ENCODE data around the gene KCNV2.

Gene KCNV2

DNA sequence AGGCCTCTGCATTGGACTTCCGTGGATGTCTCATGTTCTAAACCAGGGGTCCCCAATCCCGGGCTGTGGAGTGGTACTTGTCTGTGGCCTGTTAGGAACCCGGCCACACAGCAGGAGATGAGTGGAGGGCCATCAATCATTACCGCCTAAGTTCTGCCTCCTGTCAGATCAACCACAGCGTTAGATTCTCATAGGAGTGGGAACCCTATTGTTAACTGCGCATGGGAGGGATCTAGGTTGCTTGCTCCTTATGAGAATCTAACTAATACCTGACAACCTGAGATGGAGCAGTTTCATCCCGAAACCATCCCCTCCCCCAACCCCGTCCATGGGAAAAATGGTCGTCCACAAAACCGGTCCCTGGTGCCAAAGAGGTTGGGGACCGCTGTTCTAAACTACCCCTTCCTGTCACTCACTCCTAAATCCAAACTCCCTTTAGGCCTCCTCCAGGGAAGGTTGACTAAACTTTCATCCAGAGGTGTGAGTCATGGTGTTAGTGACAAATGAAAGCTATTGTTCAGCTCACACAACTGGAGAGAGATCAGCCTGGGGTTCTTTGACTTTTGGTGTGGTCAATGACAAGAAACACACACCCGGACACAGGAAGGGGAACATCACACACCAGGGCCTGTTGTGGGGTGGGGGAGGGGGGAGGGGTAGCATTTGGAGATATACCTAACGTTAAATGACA lies 9.5 kb downstream of the KCNV2 start:
- no peak overlapping the region for H3K4me3 Mint-ChIP-seq
- no peaks in the 10 kb centered on the region for H3K9me3 Mint-ChIP-seq
- no peak overlapping the region for H3K27ac Mint-ChIP-seq
- H3K4me1 Mint-ChIP-seq = peaks cover 3% of the 10 kb centered on the region
- no peaks in the 10 kb centered on the region for H3K36me3 Mint-ChIP-seq
- ATAC-seq (ENCODE audit: low read depth) (no peak), DNase-seq (ENCODE audit: low spot score in 2 of 2) (no peak)
- no peaks in the 10 kb centered on the region for H3K27me3 Mint-ChIP-seq

DNA sequence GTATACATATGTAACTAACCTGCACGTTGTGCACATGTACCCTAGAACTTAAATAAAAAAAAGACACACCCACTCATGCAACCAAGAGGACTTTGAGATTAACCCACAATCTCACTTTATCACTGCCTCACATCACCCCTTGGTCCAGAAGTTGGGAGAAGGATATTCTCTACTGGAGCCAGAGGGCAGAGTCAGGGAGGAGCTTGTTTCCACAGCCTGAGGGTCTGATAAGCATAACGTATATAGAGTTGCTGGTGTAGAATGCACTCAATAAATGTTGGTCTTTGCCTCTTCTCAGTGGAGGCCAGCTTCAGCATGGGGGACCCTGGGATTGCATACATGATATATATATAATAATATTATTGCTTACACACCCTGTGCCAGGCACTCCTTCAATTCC lies 10.1 kb downstream of the KCNV2 start:
- peaks cover 3% of the 10 kb centered on the region for H3K4me1 Mint-ChIP-seq
- H3K36me3 Mint-ChIP-seq = no peaks in the 10 kb centered on the region
- H3K9me3 Mint-ChIP-seq = no peaks in the 10 kb centered on the region
- H3K27ac Mint-ChIP-seq = no peak overlapping the region
- H3K4me3 Mint-ChIP-seq = no peak overlapping the region
- H3K27me3 Mint-ChIP-seq = no peaks in the 10 kb centered on the region
- no peak for DNase-seq (ENCODE audit: low spot score in 2 of 2)
- no peak for ATAC-seq (ENCODE audit: low read depth)

DNA sequence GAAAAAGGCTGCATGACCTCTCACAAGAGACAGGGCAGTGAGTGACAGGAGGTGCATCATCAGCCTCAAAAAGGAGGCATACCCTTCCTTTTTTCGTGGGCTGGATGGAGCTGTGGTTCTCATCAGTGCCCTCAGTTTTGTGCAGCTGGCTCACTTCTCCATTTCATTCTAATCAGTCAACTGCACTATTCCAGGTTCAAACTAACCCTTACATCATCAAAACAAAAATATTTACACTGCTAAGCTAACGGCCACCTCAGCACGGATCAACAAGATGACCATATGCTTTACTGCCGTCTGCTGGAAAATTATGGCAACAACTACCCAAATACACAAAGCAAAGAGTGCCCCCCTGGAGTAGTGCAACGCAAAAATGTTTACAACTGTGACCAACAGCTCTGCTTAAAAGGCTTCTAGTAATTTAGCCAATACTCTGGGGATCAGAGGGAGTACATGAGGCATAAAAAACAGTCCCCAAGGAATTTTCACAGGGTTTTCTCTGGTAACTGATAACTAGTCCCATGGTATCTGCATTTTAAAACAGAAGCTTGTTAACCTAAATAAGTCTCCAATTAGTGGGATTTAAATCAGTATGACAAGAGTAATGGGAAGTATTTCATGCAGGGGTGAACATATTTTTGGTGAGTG lies 10.8 kb downstream of the KCNV2 start:
- Mint-ChIP-seq H3K9me3 (no peaks in the 10 kb centered on the region), H3K36me3 (peaks cover 2% of the 10 kb centered on the region), H3K4me3 (no peak overlapping the region), H3K4me1 (peaks cover 3% of the 10 kb centered on the region), H3K27ac (no peak overlapping the region), H3K27me3 (no peaks in the 10 kb centered on the region)
- ATAC-seq (ENCODE audit: low read depth) = peak; percentile 59
- no peak for DNase-seq (ENCODE audit: low spot score in 2 of 2)

DNA sequence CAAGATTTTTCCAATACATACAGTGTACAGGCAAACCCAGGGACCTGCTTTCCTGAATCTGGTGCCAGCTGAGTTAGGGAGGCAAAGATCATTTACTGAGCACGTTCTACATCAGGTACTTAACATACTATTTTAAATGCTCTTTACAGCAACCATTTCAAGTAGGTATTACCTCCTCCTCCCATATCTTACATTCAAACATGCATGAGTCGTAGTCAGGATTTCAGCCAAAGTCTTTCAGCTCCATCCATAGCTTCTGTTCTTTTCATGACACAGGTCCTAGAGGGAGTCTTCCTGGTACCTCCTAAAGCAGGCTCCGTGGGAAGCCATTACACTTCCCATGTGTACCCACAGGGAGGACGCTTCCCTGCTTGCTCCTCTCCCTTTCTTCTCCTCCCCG lies 11.7 kb downstream of the KCNV2 start:
- peaks cover 3% of the 10 kb centered on the region for H3K36me3 Mint-ChIP-seq
- H3K27me3 Mint-ChIP-seq = no peaks in the 10 kb centered on the region
- no peak overlapping the region for H3K27ac Mint-ChIP-seq
- peaks cover 3% of the 10 kb centered on the region for H3K4me1 Mint-ChIP-seq
- no peak overlapping the region for H3K4me3 Mint-ChIP-seq
- DNase-seq (ENCODE audit: low spot score in 2 of 2) = no peak
- no peak for ATAC-seq (ENCODE audit: low read depth)
- no peaks in the 10 kb centered on the region for H3K9me3 Mint-ChIP-seq

DNA sequence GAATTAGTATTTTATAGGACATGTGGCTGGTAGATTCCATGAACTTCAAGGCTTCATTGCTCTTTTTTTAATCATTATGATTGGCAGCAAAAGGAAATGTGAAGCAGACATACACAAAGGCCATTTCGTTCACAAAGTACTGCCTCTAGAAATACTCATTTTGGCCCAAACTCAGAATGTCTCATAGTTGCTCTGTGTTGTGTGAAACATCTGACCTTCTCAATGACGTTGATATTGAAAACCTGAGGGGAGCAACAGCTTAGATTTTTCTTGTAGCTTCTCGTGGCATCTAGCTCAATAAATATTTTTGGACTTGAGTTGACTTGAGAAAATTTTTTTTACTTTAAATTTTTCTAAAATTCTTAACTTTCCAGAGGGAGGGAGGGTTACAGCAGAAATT lies 12.4 kb downstream of the KCNV2 start:
- H3K9me3 Mint-ChIP-seq = no peaks in the 10 kb centered on the region
- H3K27me3 Mint-ChIP-seq = no peaks in the 10 kb centered on the region
- ATAC-seq (ENCODE audit: low read depth) = no peak
- no peak overlapping the region for H3K4me3 Mint-ChIP-seq
- DNase-seq (ENCODE audit: low spot score in 2 of 2) = no peak
- peaks cover 3% of the 10 kb centered on the region for H3K4me1 Mint-ChIP-seq
- peaks cover 8% of the 10 kb centered on the region for H3K36me3 Mint-ChIP-seq
- no peak overlapping the region for H3K27ac Mint-ChIP-seq

DNA sequence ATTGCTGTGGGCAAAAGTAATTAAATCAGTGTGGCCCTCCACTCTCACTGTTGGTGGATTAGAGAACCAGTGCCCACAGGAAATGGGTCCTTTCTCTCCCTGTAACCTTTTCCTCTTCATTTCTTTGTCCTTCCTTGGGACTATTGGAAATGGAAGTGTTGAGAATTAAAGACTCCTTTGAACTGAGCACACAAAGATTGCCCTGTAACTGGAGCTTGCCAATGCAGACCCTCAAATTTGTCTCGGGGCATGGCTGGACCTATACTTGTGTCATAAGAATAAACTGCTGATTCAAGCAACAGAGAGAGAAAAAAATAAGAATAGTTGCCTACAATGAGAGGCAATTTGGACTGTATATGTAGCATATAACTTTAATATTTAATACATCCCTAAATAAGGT lies 13.7 kb downstream of the KCNV2 start:
- Mint-ChIP-seq H3K9me3 (no peaks in the 10 kb centered on the region), H3K4me1 (peaks cover 3% of the 10 kb centered on the region), H3K4me3 (no peak overlapping the region), H3K27ac (no peak overlapping the region), H3K36me3 (peaks cover 9% of the 10 kb centered on the region), H3K27me3 (no peaks in the 10 kb centered on the region)
- DNase-seq (ENCODE audit: low spot score in 2 of 2) (no peak), ATAC-seq (ENCODE audit: low read depth) (no peak)

DNA sequence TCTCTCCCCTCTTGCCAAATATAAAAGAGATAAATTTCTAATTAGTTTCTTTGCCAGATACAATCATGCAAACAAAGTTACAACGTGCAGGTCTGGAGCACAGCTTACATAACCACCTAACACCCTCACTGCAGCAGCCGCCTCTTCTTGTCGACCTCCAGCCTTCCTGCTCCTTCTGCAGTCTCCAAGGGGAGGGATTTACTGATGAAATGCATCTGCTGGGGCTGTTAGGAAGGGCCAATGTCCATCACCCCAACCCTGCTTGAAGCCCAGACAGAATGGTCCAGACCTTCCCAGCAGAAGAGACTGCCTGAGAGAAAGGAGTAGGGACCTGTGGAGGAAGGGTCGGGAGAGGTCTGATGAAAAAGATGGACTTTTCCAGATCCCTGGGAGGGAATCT lies 15.2 kb downstream of the KCNV2 start:
- Mint-ChIP-seq H3K4me3 (no peak overlapping the region), H3K27me3 (no peaks in the 10 kb centered on the region), H3K36me3 (peaks cover 9% of the 10 kb centered on the region), H3K9me3 (no peaks in the 10 kb centered on the region), H3K27ac (no peak overlapping the region), H3K4me1 (peaks cover 3% of the 10 kb centered on the region)
- DNase-seq (ENCODE audit: low spot score in 2 of 2) (no peak), ATAC-seq (ENCODE audit: low read depth) (no peak)

DNA sequence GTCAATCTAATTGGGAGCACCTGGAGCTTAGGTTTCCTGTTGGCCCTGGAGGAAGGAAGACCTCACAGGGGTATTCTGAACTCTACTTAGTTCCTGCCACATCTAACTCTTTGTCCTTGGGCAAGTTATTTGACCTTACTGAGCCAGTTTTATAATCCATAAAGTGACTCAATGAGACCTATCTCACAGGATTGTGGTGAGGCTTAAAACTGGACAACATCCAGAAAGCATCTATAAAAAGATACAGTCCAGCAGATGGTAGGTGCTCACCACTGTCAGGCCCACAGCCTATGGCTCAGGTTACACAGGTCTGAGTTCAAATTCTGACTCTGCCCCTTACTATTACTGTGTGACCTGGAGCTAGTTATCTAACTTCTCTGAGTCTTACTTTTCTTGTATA lies 23.3 kb downstream of the KCNV2 start:
- no peak overlapping the region for H3K4me3 Mint-ChIP-seq
- H3K27me3 Mint-ChIP-seq = no peaks in the 10 kb centered on the region
- H3K27ac Mint-ChIP-seq = no peak overlapping the region
- H3K9me3 Mint-ChIP-seq = no peaks in the 10 kb centered on the region
- H3K4me1 Mint-ChIP-seq = no peaks in the 10 kb centered on the region
- H3K36me3 Mint-ChIP-seq = peaks cover 9% of the 10 kb centered on the region
- ATAC-seq (ENCODE audit: low read depth) (no peak), DNase-seq (ENCODE audit: low spot score in 2 of 2) (no peak)

DNA sequence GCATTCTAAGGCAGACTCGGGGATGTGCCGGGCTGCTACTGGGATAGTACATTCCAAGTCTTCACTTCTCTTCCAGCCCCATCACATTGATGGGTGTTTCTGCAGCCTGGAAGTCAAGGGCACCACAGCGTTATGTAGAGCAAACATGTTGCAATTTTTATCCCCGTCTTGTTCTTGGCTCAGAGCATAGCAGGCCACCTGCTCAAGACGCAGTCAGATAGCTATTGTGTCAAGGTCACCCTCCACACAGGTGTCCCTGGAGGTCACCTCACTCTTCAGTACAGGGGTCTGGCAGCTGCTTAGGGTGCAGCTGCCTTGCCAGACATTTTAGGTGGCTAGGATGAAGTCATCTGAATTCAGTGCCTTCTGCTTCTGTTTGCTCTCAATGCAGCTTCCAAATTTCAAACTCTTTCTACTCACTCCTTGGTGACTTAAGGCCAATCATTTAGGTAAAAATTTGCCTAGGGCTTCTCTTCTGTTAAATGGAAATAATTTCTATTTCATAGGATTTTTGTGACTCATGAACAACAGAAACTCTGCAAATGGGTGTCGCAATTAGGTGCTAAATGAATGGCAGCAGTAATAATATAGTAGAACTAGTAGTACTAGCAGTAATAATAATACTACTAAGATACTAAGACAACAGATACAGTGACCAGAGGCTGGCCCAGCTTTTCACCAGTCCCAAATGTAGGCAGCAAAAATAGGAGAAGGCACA lies 24.3 kb downstream of the KCNV2 start:
- ATAC-seq (ENCODE audit: low read depth) = no peak
- Mint-ChIP-seq H3K36me3 (peaks cover 12% of the 10 kb centered on the region), H3K4me1 (no peaks in the 10 kb centered on the region), H3K9me3 (no peaks in the 10 kb centered on the region), H3K27me3 (no peaks in the 10 kb centered on the region), H3K27ac (no peak overlapping the region), H3K4me3 (no peak overlapping the region)
- DNase-seq (ENCODE audit: low spot score in 2 of 2) = no peak

DNA sequence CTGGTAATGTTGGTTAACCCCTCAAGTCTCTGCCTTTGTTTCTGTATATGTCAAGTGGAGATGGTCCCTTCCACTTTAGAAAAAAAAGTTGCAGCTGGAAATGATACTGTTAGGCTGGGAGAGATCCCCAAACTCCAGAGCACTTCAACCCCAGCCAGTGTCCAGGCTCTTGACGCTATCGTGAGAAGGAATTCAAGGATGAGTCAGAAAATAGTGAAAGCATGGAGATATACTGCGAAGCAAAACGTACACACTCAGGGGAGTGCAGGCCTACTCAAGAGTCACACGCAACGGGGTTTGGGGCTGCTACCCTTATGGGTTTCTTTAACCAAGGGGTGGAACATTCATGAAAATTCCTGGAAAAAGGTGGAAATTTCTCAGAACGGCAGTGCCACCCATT lies 24.9 kb downstream of the KCNV2 start:
- Mint-ChIP-seq H3K4me3 (no peak overlapping the region), H3K9me3 (no peaks in the 10 kb centered on the region), H3K4me1 (no peaks in the 10 kb centered on the region), H3K27ac (no peak overlapping the region), H3K36me3 (peaks cover 12% of the 10 kb centered on the region), H3K27me3 (no peaks in the 10 kb centered on the region)
- ATAC-seq (ENCODE audit: low read depth) (no peak), DNase-seq (ENCODE audit: low spot score in 2 of 2) (no peak)

DNA sequence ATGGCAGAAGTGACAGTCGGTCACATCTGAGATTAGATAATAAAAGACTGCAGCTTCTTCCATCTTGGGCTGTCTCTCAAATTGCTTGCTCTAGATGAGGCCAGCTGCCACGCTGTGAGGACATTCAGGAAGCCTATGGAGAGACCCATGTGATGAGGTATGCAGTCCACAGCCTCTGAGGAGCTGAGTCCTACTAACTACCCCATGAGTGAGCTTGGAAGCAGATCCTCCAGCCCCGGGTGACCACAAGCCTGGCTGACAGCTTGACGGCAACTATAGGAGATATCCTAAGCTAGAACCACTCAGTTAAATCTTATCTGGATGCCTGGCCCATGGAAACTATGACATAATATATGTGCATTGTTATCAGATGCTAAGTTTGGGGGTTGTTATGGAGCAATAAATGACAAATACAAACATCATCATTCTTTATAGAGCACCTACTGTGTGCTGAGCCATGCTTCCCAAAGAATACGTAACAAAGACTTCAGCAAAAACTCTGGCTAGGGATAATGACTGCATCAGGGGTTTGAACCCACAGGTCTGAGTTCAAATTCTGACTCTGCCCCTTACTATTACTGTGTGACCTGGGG lies 26.7 kb downstream of the KCNV2 start:
- Mint-ChIP-seq H3K27me3 (no peaks in the 10 kb centered on the region), H3K4me1 (no peaks in the 10 kb centered on the region), H3K36me3 (peaks cover 15% of the 10 kb centered on the region), H3K9me3 (no peaks in the 10 kb centered on the region), H3K27ac (no peak overlapping the region), H3K4me3 (no peak overlapping the region)
- no peak for DNase-seq (ENCODE audit: low spot score in 2 of 2)
- no peak for ATAC-seq (ENCODE audit: low read depth)

DNA sequence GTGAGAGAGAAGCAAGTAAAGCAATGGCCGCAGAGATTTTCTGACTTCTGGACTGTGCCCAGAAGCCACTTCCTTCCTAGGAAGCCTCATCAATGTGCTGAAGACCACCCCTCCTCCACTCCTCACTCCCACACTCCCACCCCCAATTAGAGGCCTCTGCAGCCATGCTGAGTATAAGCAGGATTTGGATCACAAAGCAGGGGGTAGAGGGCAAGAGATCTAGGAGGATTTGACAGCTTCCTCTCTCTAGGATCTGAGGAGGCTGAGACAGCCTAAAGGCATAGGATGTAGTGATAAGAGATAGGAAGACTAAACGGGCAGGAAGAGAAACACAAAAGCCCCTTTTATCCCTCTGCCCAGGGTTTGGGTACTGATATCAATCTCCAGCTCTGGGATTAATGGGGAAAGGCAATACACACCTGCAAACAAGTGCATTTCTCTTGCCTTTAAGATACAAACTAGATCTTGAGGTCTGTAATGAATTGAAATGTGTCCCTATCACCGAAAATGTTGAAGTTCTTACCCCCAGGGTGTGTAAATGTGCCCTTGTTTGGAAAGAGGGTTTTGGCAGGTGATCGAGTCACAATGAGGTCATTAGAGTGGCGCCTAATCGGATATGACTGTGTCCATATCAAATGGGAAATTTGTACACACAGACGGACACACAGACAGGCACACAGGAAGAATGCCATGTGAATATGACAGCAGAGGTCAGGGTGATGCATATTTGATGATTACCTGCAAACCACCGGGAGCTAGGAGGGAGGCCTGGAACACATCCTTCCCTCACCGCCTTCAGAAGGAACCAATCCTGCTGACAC lies 28.5 kb downstream of the KCNV2 start:
- H3K27ac Mint-ChIP-seq = no peak overlapping the region

DNA sequence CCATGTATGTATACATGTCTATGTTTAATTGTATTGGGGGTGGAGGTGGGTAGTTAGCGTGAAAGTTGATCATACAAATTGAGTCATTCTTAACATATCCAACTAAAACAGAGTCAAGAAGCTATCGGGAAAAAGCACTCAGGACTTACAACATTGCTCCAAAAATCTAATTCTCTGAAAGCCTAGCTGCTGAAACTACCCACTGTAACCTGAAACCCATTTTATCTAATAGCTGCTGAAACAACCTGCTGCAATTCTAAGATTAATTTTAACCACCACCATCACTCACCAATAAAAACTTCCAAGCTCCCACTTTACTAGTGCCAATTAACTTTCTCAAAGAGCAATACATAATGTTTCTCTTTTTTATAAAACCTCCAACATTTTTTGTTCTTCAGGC lies 32.2 kb downstream of the KCNV2 start:
- H3K36me3 Mint-ChIP-seq = peaks cover 39% of the 10 kb centered on the region
- no peaks in the 10 kb centered on the region for H3K27me3 Mint-ChIP-seq
- no peak overlapping the region for H3K4me3 Mint-ChIP-seq

More for the DNA sequence above, 28.5 kb downstream of the KCNV2 start:
- Mint-ChIP-seq H3K36me3 (peaks cover 25% of the 10 kb centered on the region), H3K4me1 (no peaks in the 10 kb centered on the region), H3K27me3 (no peaks in the 10 kb centered on the region), H3K4me3 (no peak overlapping the region), H3K9me3 (peaks cover 5% of the 10 kb centered on the region)
- no peak for DNase-seq (ENCODE audit: low spot score in 2 of 2)
- no peak for ATAC-seq (ENCODE audit: low read depth)

DNA sequence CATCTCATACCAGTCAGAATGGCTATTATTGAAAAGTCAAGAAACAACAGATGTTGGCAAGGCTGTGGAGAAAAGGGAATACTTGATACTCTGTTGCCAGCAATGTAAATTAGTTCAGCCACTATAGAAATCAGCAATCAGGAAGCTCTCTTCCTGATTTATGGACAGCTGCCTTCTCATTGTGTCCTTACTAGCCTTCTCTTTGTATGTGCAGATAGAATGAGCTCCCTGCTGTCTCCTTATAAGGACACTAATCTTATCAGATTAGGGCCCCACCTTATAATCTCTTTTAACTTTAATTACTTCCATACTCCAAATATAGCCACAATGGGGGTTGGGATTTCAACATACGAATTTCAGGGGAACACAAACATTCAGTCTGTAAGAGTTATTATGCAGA lies 38.0 kb downstream of the KCNV2 start:
- H3K27ac Mint-ChIP-seq = no peak overlapping the region
- H3K27me3 Mint-ChIP-seq = no peaks in the 10 kb centered on the region
- DNase-seq (ENCODE audit: low spot score in 2 of 2) = no peak
- H3K36me3 Mint-ChIP-seq = peaks cover 38% of the 10 kb centered on the region
- peaks cover 4% of the 10 kb centered on the region for H3K9me3 Mint-ChIP-seq
- no peaks in the 10 kb centered on the region for H3K4me1 Mint-ChIP-seq
- H3K4me3 Mint-ChIP-seq = no peak overlapping the region
- ATAC-seq (ENCODE audit: low read depth) = no peak

More for the DNA sequence above, 32.2 kb downstream of the KCNV2 start:
- Mint-ChIP-seq H3K4me1 (no peaks in the 10 kb centered on the region), H3K9me3 (peaks cover 7% of the 10 kb centered on the region), H3K27ac (no peak overlapping the region)
- DNase-seq (ENCODE audit: low spot score in 2 of 2) = no peak
- no peak for ATAC-seq (ENCODE audit: low read depth)
